ENCODE data around the gene ARL8B. TPM values are rescaled to one million over a fixed set of nuclear protein-coding genes. Genes with fewer than 3 reads are reported as not detected.
"Not testable (repeated sequence)": the region's sequence is repeated elsewhere in the genome, so short reads cannot be mapped to it uniquely, and the experiment has no call there.

Gene ARL8B
- total and polyA plus RNA-seq, 8 donors = 60.3 to 93.9 (median 70.2) TPM

- no peak overlapping the region for H3K4me3 ChIP-seq
- TF ChIP-seq, protein P1, sequence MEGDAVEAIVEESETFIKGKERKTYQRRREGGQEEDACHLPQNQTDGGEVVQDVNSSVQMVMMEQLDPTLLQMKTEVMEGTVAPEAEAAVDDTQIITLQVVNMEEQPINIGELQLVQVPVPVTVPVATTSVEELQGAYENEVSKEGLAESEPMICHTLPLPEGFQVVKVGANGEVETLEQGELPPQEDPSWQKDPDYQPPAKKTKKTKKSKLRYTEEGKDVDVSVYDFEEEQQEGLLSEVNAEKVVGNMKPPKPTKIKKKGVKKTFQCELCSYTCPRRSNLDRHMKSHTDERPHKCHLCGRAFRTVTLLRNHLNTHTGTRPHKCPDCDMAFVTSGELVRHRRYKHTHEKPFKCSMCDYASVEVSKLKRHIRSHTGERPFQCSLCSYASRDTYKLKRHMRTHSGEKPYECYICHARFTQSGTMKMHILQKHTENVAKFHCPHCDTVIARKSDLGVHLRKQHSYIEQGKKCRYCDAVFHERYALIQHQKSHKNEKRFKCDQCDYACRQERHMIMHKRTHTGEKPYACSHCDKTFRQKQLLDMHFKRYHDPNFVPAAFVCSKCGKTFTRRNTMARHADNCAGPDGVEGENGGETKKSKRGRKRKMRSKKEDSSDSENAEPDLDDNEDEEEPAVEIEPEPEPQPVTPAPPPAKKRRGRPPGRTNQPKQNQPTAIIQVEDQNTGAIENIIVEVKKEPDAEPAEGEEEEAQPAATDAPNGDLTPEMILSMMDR (IDR thresholded peaks at IDR 0.05) = no peak
- H3K27ac ChIP-seq = no peak overlapping the region
- intact Hi-C loops (cut with DNase I) = no loop called here
- no peaks in the 10 kb centered on the region for H3K4me1 ChIP-seq
- no peak for ATAC-seq
- DNase-seq = no peak
- H3K9me3 ChIP-seq = no peaks in the 10 kb centered on the region
- no peaks in the 10 kb centered on the region for H3K27me3 ChIP-seq
- no peaks in the 10 kb centered on the region for H3K36me3 ChIP-seq
Measured at GRCh38 chr3:5080779-5081550, 41.1 kb upstream of the ARL8B start.

DNA sequence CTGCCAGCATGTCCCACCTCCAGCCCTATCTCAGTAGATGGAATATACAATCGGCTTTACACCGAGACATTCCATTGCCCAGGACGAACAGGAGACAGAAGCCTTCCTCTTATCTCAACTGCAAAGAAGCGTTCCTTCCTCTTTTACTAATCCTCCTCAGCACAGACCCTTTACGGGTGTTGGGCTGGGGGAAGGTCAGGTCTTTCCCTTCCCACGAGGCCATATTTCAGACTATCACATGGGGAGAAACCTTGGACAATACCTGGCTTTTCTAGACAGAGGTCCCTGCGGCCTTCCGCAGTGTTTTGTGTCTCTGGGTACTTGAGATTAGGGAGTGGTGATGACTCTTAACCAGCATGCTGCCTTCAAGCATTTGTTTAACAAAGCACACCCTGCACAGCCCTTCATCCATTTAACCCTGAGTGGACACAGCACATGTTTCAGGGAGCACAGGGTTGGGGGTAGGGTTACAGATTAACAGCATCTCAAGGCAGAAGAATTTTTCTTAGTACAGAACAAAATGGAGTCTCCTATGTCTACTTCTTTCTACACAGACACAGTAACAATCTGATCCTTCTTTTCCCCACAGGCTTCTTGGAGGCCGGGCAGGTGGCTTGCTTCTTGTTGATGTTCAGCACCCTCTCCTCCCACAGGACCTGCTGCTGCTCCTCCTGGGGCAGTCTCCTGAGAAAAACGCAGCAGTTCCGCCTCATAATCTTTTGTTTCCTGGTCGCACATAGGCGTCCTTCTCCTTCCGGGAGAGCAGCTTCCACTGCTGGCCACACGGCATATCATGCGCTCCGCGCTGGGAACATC lies 39.9 kb upstream of the ARL8B start:
- H3K4me3 ChIP-seq; H3K27ac ChIP-seq; H3K36me3 ChIP-seq; DNase-seq; intact Hi-C loops (cut with DNase I); H3K27me3 ChIP-seq; H3K4me1 ChIP-seq; H3K9me3 ChIP-seq: not testable (repeated sequence)
- ATAC-seq = peak; percentile 47

GRCh38 chr3:5082789-5083115 lies 39.3 kb upstream of the ARL8B start:
- ATAC-seq (peak; percentile 13), DNase-seq (no peak)
- no peak overlapping the region for H3K27ac ChIP-seq
- intact Hi-C loops (cut with DNase I) = no loop called here
- no peaks in the 10 kb centered on the region for H3K9me3 ChIP-seq
- no peaks in the 10 kb centered on the region for H3K36me3 ChIP-seq
- no peaks in the 10 kb centered on the region for H3K4me1 ChIP-seq
- TF ChIP-seq, protein P1 (IDR thresholded peaks at IDR 0.05) = no peak
- H3K4me3 ChIP-seq = no peak overlapping the region
- H3K27me3 ChIP-seq = no peaks in the 10 kb centered on the region

GRCh38 chr3:5084224-5084623 lies 37.9 kb upstream of the ARL8B start:
- H3K4me3 ChIP-seq = no peak overlapping the region
- ATAC-seq (no peak), DNase-seq (no peak)
- H3K9me3 ChIP-seq = no peaks in the 10 kb centered on the region
- TF ChIP-seq, protein P1 (IDR thresholded peaks at IDR 0.05) = no peak
- no peaks in the 10 kb centered on the region for H3K27me3 ChIP-seq
- H3K27ac ChIP-seq = no peak overlapping the region
- intact Hi-C loops (cut with DNase I) = no loop called here
- no peaks in the 10 kb centered on the region for H3K4me1 ChIP-seq
- no peaks in the 10 kb centered on the region for H3K36me3 ChIP-seq

GRCh38 chr3:5086708-5087107 lies 35.4 kb upstream of the ARL8B start:
- Histone ChIP-seq H3K36me3 (no peaks in the 10 kb centered on the region), H3K9me3 (no peaks in the 10 kb centered on the region), H3K27ac (no peak overlapping the region), H3K4me1 (no peaks in the 10 kb centered on the region), H3K4me3 (no peak overlapping the region), H3K27me3 (no peaks in the 10 kb centered on the region)
- intact Hi-C loops (cut with DNase I) = no loop called here
- DNase-seq (no peak), ATAC-seq (no peak)
- TF ChIP-seq, protein P1 (IDR thresholded peaks at IDR 0.05) = no peak
